ENCODE results near the gene TRIOBP.
"Not testable (repeated sequence)": the region's sequence is repeated elsewhere in the genome, so short reads cannot be mapped to it uniquely, and the experiment has no call there.

The TRIOBP gene

GRCh38 chr22:37782340-37783168 lies 85.7 kb downstream of the TRIOBP start:
- peak; percentile 19; the same call in 1 of the 2 replicates for TF ChIP-seq CTCF (IDR thresholded peaks at IDR 0.05; ENCODE audit: low read depth, low read length)
- no peak overlapping the region for H3K4me3 ChIP-seq (ENCODE audit: low read depth, low read length)

GRCh38 chr22:37784829-37785495 lies 88.1 kb downstream of the TRIOBP start:
- no peak overlapping the region for H3K4me3 ChIP-seq (ENCODE audit: low read depth, low read length)
- TF ChIP-seq CTCF (IDR thresholded peaks at IDR 0.05; ENCODE audit: low read depth, low read length), result no peak

GRCh38 chr22:37790234-37790633 lies 93.4 kb downstream of the TRIOBP start:
- no peak for TF ChIP-seq CTCF (IDR thresholded peaks at IDR 0.05; ENCODE audit: low read depth, low read length)
- no peak overlapping the region for H3K4me3 ChIP-seq (ENCODE audit: low read depth, low read length)

GRCh38 chr22:37792494-37792893 lies 95.6 kb downstream of the TRIOBP start:
- TF ChIP-seq CTCF (IDR thresholded peaks at IDR 0.05; ENCODE audit: low read depth, low read length), result no peak
- H3K4me3 ChIP-seq (ENCODE audit: low read depth, low read length), result no peak overlapping the region

GRCh38 chr22:37794376-37794775 lies 97.5 kb downstream of the TRIOBP start:
- no peak for TF ChIP-seq CTCF (IDR thresholded peaks at IDR 0.05; ENCODE audit: low read depth, low read length)
- no peak overlapping the region for H3K4me3 ChIP-seq (ENCODE audit: low read depth, low read length)

- TF ChIP-seq CTCF (IDR thresholded peaks at IDR 0.05; ENCODE audit: low read depth, low read length), result no peak
Observed at GRCh38 chr22:37796079-37796478, 99.2 kb downstream of the TRIOBP start.

GRCh38 chr22:37797259-37797658 lies 100.4 kb downstream of the TRIOBP start:
- not testable (repeated sequence) for H3K4me3 ChIP-seq (ENCODE audit: low read depth, low read length)

More at GRCh38 chr22:37796079-37796478, 99.2 kb downstream of the TRIOBP start:
- no peak overlapping the region for H3K4me3 ChIP-seq (ENCODE audit: low read depth, low read length)
